NCI-H1930 (cell line): ENCODE data around the gene ZNF746.

ENCODE experiments used
- DNase-seq, 2 experiments: peaks; one replicate each; lab custom pipeline; 2025; lab: John Stamatoyannopoulos, UW

The ZNF746 gene

GRCh38 chr7:149427096-149427680 lies 70.4 kb downstream of the ZNF746 start:
- DNase-seq, result no peak

- DNase-seq, result peak; percentile 51 to 63
Observed at GRCh38 chr7:149423449-149424110, 74.0 kb downstream of the ZNF746 start.

- DNase-seq, result no peak
Observed at GRCh38 chr7:149422914-149423301, 74.7 kb downstream of the ZNF746 start.
